DMS 273 treated with DMSO at 0.1 percent for 48 hours (cell line): Measurements from ENCODE around the gene ZC2HC1C.

Source experiments
- DNase-seq: peaks from one replicate; lab custom pipeline; 2025; lab: John Stamatoyannopoulos, UW

Gene ZC2HC1C, protein sequence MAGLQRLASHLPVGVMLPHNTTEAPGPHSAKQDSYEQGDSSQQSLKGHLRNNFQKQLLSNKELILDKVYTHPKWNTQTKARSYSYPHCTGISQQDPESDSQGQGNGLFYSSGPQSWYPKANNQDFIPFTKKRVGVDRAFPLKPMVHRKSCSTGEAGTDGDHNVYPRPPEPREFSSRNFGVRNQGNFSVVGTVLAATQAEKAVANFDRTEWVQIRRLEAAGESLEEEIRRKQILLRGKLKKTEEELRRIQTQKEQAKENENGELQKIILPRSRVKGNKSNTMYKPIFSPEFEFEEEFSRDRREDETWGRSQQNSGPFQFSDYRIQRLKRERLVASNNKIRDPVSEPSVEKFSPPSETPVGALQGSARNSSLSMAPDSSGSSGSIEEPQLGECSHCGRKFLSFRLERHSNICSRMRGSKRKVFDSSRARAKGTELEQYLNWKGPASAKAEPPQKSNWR

DNA sequence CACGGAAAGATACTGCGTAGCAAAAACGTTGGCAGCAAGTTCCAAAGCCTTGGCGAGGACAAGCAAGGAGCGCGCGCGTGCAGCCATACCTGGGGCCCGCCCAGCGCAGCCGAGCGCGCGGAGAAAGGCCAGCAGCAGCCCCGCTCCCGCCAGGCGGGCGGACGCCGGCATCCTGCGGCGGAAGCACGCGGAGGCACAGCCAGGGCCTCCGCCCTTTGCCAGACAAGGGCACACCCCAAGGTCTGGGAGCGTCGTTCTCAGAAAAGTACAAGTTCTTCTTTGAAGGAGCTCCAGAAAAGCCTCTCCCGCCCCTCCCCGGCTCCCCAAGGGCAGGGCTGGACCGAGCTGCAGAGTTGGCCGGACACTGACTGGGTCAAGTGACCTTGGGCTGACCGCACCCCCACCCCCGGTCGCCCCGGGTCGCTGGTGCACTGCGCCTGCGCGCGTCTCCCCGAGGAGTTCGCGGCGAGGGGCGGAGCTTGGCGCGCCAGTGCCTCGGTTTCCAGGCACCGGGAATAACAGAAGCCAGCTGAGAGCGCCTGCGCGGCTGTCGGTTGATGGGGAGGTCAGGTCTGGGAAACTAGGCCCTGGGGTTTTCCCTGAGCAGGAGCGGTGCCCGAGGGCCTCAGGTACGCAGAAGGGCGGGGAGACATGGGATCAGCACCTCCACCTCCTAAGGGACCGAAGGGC lies at the start of gene ZC2HC1C:
ZC2HC1C (plus strand) TSS at position 521 of the 690 bp plus-strand sequence. CDS start 933 bp downstream, outside the sequence.
- peak; percentile 41 for DNase-seq

DNA sequence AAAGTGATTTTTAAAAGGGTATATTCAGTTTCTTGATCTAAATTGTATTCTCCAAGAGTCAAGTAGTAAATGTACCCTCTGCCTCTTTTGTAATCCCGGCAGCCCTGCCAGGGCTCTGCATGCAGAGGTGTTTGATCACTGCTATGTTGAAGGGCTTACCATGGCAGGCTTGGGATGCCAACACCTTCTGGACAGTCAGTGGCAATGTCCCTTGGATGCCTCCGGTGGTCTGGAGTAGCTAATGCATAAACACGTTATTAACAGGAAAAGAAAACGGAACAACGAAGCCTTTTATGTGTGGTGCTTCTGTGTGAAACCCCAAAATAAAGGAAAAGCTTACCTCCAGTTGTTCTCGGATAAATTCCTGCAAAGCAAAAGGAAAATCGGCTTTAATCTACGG lies 46.8 kb upstream of the ZC2HC1C start:
- no peak for DNase-seq

DNA sequence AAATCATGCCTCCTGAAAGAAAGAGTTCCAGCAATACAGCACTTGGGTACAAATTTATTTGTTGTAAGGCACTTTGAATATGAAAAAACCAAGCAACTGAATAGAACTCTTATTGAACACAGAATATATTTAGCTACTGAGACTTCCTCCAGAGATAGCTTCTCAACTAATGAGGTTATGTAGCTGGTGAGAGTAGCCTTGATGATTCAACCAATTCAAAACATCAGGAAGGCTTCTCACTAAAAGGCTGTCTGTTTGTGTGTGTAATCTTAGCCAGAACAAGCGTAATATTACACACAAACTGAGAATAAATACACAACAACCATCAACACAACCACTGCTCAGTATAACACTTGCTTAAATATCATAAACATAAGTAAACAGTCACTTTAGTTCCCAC lies 46.3 kb upstream of the ZC2HC1C start:
- DNase-seq: no peak

DNA sequence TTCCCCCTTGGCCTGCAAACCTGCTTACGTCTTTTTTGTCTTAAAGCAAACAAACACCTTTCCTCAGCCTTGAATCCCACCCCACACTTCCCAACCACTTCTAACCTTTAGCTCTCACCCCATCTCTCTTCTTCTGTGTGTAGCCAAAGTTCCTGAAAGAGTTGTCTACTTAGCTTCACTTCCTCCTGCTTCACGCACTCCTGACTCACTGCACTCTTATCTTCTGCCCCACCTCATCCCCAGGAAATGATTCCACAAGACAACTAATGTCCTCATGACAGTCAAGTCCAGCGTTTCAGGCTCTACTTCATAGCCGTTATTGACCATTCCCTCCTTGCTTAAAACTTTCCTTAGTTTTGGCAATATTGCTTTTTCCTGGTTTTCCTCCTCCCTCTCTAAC lies 44.4 kb upstream of the ZC2HC1C start:
- no peak for DNase-seq

DNA sequence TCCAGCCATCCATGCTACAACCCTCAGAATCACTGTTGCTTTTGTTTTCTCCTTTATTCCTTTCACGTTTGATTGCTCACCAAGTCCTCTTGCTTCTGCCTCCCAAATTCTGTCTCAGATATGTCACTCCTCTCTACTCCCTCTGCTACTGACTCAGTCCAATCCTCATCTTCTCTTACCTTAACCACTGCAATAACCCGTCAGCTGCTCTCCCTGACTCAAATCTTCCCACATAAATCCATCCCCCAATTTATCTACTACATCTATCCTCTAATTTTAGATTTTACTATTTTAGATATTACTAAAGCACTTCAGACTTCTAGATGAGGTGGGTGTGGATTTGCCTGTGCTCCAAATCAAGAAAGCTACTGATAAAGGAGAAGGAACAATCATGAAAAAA lies 43.6 kb upstream of the ZC2HC1C start:
- DNase-seq: no peak

DNA sequence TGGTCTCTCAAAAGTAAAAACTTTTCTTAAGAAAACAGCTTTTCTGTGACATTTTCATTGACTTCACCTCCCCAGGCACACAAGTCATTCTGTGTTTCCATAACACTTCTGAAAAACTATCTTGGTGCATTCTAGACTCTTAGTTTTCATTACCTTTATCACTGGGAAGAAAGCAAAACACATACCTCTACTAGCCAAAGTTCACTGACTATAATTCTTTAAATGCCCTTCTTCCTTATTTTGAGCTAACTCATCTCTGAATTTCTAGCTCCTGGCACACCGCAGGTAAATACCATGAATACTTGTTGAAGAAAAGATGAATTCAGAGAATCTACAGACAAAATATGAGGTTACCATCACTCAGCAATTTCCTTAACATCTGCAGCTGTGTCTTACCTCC lies 39.3 kb upstream of the ZC2HC1C start:
- no peak for DNase-seq

DNA sequence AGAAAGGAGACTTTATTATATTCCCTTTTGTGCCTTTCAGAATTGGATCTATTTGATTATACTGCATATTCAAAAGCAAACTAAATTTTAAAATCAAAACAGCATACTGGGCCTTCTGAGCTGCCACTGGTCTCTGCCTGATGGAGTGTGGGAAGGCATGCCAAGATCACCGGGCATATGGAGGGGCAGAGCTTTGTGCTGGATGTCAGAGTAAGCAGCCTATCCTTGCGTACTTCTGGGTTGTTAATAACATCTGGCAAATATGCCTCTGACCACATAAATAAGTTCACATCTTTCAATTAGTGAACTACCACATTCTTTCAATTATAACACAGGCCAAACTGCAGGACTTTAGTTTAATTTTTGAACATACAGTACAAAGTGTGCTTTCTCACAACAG lies 36.5 kb upstream of the ZC2HC1C start:
- peak; percentile 84 for DNase-seq

DNA sequence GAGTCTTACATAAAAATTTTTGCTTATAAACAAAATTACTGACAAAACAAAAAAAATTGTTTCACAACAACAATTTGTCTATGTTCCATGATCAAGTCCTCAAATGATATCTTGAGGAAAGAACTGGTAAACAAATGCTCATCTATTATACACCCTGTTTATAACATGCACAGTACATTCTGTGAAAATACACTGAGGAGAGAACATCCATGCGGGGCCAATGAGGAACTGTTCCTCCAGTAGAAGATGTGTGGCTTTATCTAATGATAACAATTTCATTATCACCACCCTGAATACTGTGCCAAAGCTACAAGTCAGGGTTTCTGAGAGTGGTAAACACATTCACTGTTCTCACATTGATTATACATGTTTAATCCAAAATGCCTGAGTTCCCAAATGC lies 28.9 kb upstream of the ZC2HC1C start:
- no peak for DNase-seq

DNA sequence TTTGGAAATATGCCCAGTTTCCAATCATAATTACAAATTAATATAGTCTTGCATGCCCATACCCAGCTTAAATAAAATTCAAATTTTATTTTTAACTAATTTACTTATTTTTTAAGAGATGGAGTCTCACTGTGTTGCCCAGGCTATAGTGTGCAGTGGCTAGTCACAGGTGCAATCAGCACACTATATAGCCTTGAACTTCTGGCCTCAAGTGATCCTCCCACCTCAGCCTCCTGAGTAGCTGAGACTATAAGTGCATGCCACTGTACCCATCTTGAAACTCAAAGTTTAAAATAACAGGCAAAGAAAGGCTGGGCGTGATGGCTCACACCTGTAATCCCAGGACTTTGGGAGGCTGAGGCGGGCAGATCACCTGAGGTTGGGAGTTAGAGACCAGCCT lies 28.5 kb upstream of the ZC2HC1C start:
- DNase-seq: no peak

DNA sequence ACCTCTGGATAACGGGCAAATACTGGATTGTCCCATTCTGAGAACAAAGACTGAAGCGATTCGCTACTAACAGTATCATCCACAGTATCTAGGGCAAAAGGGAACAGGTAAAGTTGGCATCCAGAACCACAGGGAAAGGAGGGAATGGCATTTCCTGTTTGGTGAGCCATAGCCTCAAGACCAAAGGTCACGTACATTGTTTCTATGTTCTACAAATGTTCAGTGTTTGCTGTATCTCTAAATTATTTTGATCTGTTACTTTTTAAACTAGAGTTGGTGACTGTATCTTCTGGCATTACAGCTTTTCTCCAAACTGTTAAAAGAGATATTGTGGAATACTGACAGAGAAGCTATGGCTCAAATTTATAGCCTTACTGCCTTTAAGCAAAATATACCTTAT lies 27.8 kb upstream of the ZC2HC1C start:
- no peak for DNase-seq

DNA sequence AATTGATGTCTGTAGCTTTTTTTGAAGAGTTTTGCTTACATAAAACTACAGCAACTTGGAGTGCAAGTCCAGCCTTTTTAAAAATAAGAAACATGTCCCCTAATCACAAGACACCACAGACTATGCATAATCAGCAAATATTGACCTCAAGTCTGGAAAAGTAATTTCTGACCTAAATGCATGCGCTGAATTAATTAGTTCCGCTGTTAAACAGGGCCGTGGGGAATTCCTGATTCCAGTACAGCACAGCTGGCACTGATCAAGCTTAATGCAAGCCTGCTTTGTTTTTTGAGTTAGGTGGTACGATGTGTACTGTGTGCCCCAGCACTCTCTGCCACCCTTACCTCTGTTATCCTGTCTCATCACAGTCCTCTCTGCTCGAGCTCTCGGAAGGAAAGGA lies 27.4 kb upstream of the ZC2HC1C start:
- peak; percentile 55 for DNase-seq

DNA sequence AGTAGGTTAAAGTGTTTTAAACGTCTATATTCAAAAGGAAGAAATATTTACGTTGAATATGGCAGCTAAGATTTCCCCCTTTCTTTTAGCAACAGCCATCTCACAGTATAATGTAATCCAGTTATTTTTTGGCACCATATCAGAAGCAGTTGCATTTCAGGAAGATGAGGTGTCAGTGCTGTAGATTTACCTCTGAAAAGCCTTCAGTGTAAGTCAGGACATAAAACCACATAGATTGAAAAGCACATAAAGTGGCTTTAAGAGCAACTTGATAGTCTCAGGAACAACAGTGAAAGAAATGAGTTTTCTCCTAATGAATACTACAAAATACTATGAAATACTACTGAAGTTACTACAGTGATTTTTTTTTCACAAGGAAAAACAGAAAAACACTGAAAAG lies 25.1 kb upstream of the ZC2HC1C start:
- peak; percentile 77 for DNase-seq

DNA sequence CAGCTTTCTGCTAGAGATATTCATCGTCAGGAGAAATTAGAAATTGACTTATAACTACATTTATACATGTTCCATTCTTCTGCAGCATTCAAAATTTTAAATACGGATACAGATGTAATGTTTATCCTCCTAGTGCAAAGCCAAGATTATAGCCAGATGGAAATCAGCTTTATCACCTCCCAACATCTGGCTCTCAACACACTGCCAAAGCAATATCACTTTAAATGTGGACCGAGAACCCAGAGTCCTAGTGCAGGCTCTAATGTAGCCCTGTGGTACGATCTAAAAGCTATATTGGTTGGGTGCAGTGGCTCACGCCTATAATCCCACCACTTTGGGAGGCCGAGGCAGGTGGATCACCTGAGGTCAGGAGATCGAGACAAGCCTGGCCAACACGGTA lies 24.7 kb upstream of the ZC2HC1C start:
- peak; percentile 84 for DNase-seq

DNA sequence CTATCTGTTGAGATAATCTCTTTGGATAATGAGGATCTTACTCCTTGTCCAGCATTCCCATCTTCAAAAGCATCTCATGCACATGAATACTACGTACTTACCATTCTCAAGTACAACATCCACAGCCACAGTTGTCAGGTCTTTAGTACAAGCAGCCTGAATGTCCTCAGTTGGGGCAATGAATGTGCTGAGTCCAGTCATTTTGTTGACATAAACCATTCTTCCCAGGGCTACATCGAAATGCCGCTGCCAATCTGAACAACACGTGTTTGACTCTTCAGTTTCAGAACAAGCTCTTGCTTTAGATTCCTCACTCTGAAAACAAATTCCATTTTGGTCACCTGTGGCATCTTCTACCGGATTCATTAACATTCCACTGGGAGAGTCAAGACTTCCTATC lies 23.2 kb upstream of the ZC2HC1C start:
- DNase-seq: no peak

DNA sequence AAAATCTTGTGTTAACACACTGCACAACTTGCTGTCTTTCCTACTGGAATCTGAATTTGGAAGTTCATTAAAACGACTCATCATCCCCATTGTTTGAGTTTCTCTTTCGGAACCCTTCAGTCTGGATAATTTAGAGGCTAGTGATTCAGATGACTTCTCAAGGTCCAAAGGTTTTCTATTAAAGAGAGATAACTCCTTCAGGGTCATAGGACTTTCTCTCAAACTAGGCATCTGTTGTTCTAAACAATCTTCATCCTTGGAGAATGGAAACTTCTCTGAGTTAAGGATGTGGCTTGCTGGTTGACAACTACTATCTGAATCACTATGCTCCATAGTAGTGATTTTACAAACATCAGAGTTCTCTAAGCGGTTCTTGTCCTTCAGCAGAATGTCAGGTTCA lies 22.5 kb upstream of the ZC2HC1C start:
- DNase-seq: no peak

DNA sequence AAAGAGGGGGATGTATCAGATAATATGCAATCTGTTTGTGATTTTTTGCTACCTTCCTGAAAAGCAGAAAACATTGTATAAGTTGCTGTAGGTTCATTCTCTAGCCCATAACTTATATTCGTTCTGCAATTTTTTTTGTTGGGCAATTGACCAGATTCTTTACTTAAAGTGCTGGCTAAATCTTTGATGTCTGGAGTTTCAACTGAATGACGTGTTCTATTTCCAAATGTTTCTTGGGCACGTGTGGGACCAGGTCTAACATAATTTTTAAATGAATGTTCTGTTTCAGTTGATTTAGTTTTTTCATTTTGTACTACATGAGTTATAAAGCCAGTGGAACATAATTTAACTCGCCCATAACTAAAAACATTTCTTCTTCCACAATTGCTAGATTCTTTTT lies 21.9 kb upstream of the ZC2HC1C start:
- no peak for DNase-seq

DNA sequence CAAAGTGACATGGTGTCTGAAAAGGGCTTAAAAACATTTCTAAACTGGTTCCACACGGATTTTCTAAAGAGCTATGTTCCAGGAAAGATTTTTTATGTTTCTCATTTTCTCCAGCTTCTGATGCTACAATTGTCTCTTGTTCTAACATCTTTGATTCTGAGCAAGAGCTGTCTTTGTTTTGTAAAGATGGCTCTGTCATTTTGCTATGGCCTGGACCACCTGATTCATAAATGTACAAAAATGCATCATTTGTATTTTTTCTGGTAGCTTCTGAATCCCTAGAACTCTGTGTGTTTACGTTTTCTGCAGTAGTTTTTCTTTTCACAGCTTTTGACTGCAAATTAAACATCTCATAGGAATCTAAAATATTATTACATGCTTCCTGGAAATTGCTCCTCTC lies 21.3 kb upstream of the ZC2HC1C start:
- DNase-seq: no peak

DNA sequence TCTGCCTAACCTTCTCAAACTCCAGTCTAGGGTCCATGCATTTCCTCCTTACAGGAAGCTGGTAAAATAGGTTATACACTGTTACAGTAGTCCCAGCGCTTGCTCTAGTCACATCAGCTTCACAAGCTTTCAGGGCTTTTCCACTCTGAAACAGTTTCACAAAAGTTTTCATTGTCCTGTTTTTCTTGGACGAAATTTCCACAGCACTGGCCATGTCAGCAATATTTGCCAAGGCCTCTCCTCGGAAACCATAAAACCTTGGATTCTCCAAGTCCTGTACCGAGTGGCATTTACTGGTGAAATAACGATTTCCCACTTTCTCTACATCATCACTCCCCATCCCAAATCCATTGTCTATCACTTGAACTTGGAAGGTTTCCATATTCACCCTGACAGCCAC lies 20.3 kb upstream of the ZC2HC1C start:
- DNase-seq: no peak

DNA sequence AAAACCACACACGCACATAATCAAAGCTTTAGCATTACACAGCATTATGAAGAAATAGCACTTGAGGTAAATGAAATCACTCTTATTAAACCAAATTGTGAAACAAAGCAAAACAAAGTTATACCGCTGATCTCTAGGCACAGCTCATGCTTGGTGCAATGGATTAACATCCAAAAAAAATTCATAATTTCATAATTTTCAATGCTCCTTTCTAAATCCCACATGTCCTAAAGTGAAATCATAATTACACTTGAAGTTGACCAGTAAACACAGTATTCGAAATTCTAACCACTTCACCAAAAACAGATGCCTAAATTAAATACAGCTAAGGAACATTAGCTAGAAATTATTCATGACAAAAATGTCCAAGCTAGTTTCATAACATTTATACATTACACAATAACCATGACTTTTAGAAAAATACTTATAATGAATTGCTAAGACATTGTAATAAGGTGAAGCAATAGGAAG lies 19.7 kb upstream of the ZC2HC1C start:
- DNase-seq: no peak

DNA sequence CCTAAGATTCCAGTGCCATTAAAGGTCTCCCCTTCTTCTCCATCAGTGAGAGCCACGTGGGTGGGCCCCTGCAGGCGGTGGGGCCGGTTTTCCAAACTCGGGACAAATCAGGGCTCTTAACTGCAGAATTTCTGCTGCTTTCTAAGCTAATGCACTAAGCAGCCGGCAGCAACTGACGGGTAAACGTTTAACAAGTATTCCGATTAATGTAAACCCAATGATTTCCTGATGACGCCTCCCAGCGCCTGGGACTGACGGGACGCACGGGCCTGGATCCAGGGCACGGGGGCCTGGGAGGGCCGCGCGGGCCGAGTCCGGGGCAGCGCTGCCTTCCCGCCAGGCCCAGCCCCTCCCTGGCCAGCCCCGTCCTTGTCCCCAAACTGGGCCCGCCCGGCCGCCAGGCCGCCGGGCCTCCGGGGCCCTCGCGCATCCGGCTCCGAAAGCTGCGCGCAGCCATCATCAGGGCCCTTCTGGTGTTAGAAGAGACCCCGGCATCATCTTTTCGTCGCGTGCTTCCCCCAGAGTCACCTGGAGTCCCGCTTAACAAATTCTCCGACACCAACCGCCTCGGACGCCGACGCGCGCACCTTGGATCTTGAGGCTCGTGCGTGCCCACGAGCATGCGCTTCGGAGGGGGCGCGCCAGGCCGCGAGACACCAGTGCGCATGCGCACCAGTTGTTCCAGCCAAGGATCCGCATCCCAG lies 18.4 kb upstream of the ZC2HC1C start, which contains the start of gene MLH3:
MLH3 (minus strand) TSS at position 616 of the 704 bp plus-strand sequence. CDS start 1,812 bp downstream, outside the sequence.
- peak; percentile 62 for DNase-seq

DNA sequence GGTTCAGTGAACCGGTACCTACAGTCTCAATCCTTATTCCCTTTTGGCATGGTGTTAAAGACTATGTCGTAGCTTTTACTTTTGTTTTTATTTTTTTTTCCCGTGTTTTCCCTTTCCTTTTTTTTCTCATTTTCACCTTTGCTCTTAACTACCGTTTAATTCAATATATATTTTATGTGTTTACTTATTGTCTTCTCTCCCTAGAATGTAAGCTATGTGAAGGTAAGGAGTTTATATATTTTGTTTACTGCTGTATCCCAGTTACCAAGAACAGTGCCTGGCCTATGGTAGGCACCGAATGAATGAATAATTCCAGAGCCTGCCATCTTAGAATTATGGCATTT lies 17.9 kb upstream of the ZC2HC1C start:
- DNase-seq: no peak

DNA sequence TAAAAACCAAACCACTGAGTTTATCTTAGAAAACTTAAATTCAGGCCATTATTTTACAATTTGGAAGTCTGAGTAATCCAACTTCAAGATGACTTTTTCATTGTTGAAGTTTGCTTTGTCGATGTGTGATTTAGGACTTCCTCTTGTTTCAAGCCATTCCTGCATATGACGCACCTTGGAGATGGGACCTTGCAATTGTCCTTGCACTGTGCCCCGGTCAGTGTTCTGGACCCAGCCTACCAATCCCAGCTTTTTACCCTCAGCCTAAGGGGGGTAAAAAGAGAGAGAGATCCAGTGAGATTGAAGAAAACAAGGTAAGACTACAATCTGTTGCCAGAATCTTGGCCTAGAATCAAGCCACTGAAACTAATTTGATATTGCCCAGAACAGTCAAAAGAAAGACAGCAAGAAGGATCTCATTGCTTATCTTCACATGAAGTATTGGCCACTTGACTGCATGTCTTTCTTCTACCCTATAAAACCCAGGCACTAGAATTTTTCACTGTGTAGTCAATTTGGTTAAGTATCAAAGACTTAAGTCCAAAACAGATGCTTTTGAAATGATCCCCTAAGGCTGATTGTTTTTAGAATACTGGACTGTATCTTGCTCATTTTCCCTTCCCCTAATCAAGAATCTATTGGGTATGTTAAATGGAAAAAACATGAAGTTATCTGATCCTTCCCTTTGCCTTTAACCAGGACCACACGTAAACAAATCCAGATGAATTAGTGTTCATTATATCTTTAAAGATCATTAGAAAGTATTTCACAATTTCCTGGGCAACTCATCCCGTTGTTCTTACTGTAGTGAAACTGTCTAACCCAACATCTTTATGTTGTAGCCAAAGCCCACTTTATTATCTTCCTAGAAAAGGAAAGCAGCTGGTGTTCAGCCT lies 15.8 kb upstream of the ZC2HC1C start:
- DNase-seq: no peak
